ENCODE measurements around the gene ABHD17A. TPM values are rescaled to one million over a fixed set of nuclear protein-coding genes. Genes with fewer than 3 reads are reported as not detected.
A peak's percentile ranks its signal among the peaks of the same experiment; 100 is the strongest.
"Not testable (repeated sequence)": the region's sequence is repeated elsewhere in the genome, so short reads cannot be mapped to it uniquely, and the experiment has no call there.

Gene ABHD17A
- total and polyA plus RNA-seq, 4 donors: 68.8 to 110 (median 91.0) TPM

DNA sequence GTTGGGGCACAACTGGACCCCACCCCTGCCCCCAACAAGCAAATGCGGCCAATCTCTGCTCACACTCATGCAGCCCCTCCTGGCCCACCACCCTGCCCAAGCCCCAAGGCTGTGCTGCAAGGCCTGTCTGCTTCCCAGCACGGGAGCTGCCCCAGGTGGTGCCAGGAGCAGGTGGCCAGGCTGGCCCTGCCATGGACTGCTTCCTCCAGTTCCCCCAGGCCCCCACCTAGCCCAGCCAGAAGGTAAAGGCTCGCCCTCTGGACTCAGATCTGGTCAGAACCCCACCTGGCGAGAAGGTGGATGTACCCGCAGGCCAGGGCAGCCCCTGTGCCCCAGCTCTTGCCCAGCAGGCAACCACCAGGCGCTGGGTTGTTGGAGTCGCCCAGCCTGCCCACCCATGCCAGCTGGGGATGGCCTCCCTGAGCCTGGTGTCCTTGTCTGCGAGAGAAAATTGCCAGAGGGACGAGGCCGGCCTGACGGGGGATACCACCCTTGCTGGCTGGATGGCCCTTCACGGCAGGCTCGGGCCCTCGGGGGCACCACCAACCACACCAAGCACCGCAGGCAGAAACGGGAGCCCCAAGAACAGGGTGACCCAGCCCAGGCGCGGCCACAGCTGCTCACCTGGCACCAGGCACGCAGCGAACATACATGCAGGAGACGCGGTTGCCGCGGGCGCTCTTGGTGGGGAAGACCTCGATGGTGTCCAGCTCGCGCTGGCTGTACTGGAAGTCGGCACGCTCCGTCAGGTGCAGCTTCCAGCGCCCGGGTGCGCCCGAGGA, 4.5 kb downstream of the ABHD17A start:
- Histone ChIP-seq H3K9me3 (ENCODE audit: control insufficient read depth in 4 of 4, insufficient read depth in 3 of 4, low read length in 3 of 4) (no peaks in the 10 kb centered on the region), H3K9ac (ENCODE audit: insufficient read depth in 1 of 2, low read length in 2 of 2) (no peak overlapping the region), H3K27ac (ENCODE audit: low read depth in 1 of 2, low read length in 1 of 2) (peak overlapping the region; percentile 3 to 27), H3K27me3 (ENCODE audit: control insufficient read depth in 3 of 3, insufficient read depth in 3 of 3, low read length in 2 of 3) (no peaks in the 10 kb centered on the region), H3K4me1 (ENCODE audit: control insufficient read depth in 5 of 5, insufficient read depth in 5 of 5, low read length in 5 of 5) (peaks cover 0 to 35% (median 9%) of the 10 kb centered on the region in 5 donors), H3K36me3 (ENCODE audit: control insufficient read depth in 4 of 4, insufficient read depth in 4 of 4, low read length in 4 of 4) (peaks cover 0 to 12% (median 0%) of the 10 kb centered on the region in 4 donors), H3K4me3 (no peak overlapping the region)
- TF ChIP-seq, protein P1, sequence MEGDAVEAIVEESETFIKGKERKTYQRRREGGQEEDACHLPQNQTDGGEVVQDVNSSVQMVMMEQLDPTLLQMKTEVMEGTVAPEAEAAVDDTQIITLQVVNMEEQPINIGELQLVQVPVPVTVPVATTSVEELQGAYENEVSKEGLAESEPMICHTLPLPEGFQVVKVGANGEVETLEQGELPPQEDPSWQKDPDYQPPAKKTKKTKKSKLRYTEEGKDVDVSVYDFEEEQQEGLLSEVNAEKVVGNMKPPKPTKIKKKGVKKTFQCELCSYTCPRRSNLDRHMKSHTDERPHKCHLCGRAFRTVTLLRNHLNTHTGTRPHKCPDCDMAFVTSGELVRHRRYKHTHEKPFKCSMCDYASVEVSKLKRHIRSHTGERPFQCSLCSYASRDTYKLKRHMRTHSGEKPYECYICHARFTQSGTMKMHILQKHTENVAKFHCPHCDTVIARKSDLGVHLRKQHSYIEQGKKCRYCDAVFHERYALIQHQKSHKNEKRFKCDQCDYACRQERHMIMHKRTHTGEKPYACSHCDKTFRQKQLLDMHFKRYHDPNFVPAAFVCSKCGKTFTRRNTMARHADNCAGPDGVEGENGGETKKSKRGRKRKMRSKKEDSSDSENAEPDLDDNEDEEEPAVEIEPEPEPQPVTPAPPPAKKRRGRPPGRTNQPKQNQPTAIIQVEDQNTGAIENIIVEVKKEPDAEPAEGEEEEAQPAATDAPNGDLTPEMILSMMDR (IDR thresholded peaks at IDR 0.05; ENCODE audit: control extremely low read depth, extremely low read depth): no peak
- 75 to 91% methylated on average over 27 to 34 of the region's 35 CpGs for WGBS, 2 donors
- no peak for DNase-seq
- no peak for ATAC-seq (ENCODE audit: insufficient read depth, low FRiP score)

DNA sequence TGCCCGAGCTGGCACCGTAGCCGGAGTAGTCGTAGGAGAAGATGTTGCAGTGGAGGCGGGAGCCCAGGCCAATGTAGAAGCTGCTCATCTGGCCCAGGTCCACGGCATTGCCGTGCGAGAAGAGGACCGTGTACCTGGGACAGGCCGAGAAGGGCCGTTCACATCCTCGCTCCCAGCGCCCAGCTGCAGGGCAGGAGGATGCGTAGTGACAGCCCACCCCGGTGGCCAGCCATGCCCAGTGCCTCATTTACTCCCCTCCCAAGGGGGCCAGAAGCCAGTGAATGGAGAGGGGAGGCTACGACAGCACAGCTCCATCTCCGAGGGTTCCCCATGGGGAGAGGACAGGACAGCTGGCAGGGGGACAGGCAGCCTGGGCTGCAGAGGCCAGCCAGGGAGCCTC, 5.3 kb downstream of the ABHD17A start:
- H3K9me3 ChIP-seq (ENCODE audit: control insufficient read depth in 4 of 4, insufficient read depth in 3 of 4, low read length in 3 of 4); H3K27me3 ChIP-seq (ENCODE audit: control insufficient read depth in 3 of 3, insufficient read depth in 3 of 3, low read length in 2 of 3); ATAC-seq (ENCODE audit: insufficient read depth, low FRiP score); H3K4me3 ChIP-seq; DNase-seq; H3K9ac ChIP-seq (ENCODE audit: insufficient read depth in 1 of 2, low read length in 2 of 2): not testable (repeated sequence)
- WGBS, 2 donors: 88 to 90% methylated on average over 13 to 17 of the region's 17 CpGs
- Histone ChIP-seq H3K36me3 (ENCODE audit: control insufficient read depth in 4 of 4, insufficient read depth in 4 of 4, low read length in 4 of 4) (peaks cover 0 to 12% (median 0%) of the 10 kb centered on the region in 4 donors), H3K27ac (ENCODE audit: low read depth in 1 of 2, low read length in 1 of 2) (peak overlapping the region in 1 of 2 donors; percentile 27), H3K4me1 (ENCODE audit: control insufficient read depth in 5 of 5, insufficient read depth in 5 of 5, low read length in 5 of 5) (peaks cover under 1 to 35% (median 9%) of the 10 kb centered on the region in 5 donors)

DNA sequence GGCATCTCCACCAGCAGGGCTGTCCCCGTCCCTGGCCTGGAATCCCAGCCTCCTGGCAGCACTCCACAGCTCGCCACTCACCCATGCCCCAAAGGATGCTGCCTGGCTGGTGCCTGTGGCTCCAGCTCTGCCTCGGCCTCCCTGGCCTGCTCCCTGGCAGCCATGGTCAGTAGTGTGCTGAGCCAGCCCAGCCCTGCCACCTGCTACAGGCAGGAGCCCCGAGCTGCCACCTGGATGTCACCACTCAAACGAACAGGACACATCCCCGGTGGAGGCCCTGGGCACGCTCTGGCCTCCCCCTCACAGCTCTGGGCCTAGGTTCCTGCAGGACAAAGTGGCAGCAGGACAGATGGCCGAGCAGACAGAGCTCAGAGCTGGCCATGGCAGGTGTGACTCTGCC, 6.7 kb downstream of the ABHD17A start:
- ATAC-seq (ENCODE audit: insufficient read depth, low FRiP score); H3K27me3 ChIP-seq (ENCODE audit: control insufficient read depth in 3 of 3, insufficient read depth in 3 of 3, low read length in 2 of 3); H3K9me3 ChIP-seq (ENCODE audit: control insufficient read depth in 4 of 4, insufficient read depth in 3 of 4, low read length in 3 of 4); DNase-seq; H3K4me3 ChIP-seq; H3K9ac ChIP-seq (ENCODE audit: insufficient read depth in 1 of 2, low read length in 2 of 2); H3K27ac ChIP-seq (ENCODE audit: low read depth in 1 of 2, low read length in 1 of 2): not testable (repeated sequence)
- Histone ChIP-seq H3K36me3 (ENCODE audit: control insufficient read depth in 4 of 4, insufficient read depth in 4 of 4, low read length in 4 of 4) (peaks cover 0 to 15% (median 0%) of the 10 kb centered on the region in 4 donors), H3K4me1 (ENCODE audit: control insufficient read depth in 5 of 5, insufficient read depth in 5 of 5, low read length in 5 of 5) (peaks cover 8 to 37% (median 8%) of the 10 kb centered on the region in 5 donors)
- 85 to 92% methylated on average over 8 of the region's 8 CpGs for WGBS, 2 donors

DNA sequence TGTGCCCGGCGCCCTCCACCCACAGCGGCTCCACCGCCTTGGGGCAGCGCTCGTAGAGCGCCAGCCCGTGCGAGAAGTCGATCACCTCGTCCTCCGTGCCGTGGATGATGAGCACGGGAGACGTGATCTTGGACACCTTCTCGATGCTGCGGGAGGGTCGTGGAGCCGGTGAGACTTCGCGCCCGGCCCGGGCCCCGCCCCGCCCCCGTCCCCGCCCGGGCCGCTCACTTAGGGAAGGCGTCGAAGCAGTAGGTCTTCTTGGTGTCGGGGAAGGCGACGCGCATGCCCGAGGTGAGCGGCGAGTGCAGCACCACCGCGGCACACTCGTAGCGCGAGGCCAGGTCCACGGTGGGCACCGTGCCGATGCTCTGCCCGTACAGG, 8.0 kb downstream of the ABHD17A start:
- not testable (repeated sequence) for DNase-seq; H3K9ac ChIP-seq (ENCODE audit: insufficient read depth in 1 of 2, low read length in 2 of 2); ATAC-seq (ENCODE audit: insufficient read depth, low FRiP score); H3K27me3 ChIP-seq (ENCODE audit: control insufficient read depth in 3 of 3, insufficient read depth in 3 of 3, low read length in 2 of 3); H3K4me3 ChIP-seq; H3K9me3 ChIP-seq (ENCODE audit: control insufficient read depth in 4 of 4, insufficient read depth in 3 of 4, low read length in 3 of 4); H3K27ac ChIP-seq (ENCODE audit: low read depth in 1 of 2, low read length in 1 of 2)
- H3K4me1 ChIP-seq (ENCODE audit: control insufficient read depth in 5 of 5, insufficient read depth in 5 of 5, low read length in 5 of 5): peaks cover 3 to 32% (median 12%) of the 10 kb centered on the region in 5 donors
- 68 to 87% methylated on average over 35 to 38 of the region's 47 CpGs for WGBS, 2 donors
- peaks cover 0 to 23% (median 0%) of the 10 kb centered on the region in 4 donors for H3K36me3 ChIP-seq (ENCODE audit: control insufficient read depth in 4 of 4, insufficient read depth in 4 of 4, low read length in 4 of 4)

DNA sequence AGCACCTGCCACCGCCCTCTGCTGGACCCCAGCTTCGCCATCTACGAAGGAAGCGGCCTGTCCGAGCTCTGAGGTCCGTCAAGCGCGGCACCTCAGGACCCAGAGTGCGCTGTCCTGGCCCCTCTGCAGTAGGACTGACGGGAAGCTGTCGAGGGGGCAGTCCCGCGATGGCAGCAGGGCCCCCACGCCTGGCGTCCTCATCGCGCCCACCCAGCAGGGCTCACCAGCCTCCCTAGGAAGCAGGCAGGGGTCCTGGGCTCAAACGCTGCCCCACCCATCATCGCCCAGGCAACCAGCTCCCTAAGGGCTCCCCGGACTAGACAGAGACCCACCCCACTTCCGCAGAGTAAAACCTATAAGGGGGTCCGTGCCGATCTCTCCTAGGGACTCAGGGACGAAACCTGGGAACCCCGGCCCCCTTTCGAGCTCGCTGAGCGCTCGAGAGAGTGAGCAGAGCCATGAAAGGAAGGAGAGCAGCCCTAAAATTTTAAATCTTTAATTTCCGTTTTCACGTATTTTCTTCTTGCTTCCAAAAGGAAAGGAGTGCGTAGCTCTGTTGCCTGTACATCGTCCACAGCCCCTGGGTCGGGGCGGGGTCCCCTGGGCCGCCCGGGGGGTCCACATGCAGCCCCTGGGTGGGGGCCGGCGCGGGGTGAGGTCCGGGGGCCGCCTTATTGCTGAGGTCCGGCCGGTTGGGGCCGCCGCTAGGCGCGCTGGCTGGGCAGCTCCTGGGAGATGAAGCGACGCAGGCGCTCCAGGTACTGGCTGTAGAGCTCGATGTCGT, 8.6 kb downstream of the ABHD17A start:
- not testable (repeated sequence) for DNase-seq; ATAC-seq (ENCODE audit: insufficient read depth, low FRiP score); H3K9me3 ChIP-seq (ENCODE audit: control insufficient read depth in 4 of 4, insufficient read depth in 3 of 4, low read length in 3 of 4); H3K27me3 ChIP-seq (ENCODE audit: control insufficient read depth in 3 of 3, insufficient read depth in 3 of 3, low read length in 2 of 3)
- H3K4me3 ChIP-seq: peak overlapping the region; percentile 42
- 34 to 37% methylated on average over 42 to 46 of the region's 53 CpGs for WGBS, 2 donors
- H3K4me1 ChIP-seq (ENCODE audit: control insufficient read depth in 5 of 5, insufficient read depth in 5 of 5, low read length in 5 of 5): peaks cover 3 to 32% (median 12%) of the 10 kb centered on the region in 5 donors
- H3K36me3 ChIP-seq (ENCODE audit: control insufficient read depth in 4 of 4, insufficient read depth in 4 of 4, low read length in 4 of 4): peaks cover 0 to 23% (median 0%) of the 10 kb centered on the region in 4 donors
- H3K27ac ChIP-seq (ENCODE audit: low read depth in 1 of 2, low read length in 1 of 2): peak overlapping the region; percentile 74 to 98
- H3K9ac ChIP-seq (ENCODE audit: insufficient read depth in 1 of 2, low read length in 2 of 2): peak overlapping the region in 1 of 2 donors; percentile 34

Data from lung (tissue), 12 donors.